Prostate gland (tissue), 2 donors: ENCODE results near the gene HCCS.

Experiments
- CTCF ChIP-seq, 4 experiments: fragments of 200-600 bp in 2 of 4; fragments of 450-650 bp in 2 of 4; sonication (generic) in 2 of 4; IDR thresholded peaks; 1 replicate in 3 of 4; 2 replicates in 1 of 4; pipeline ENCODE4 v1.5.1; 2016 to 2019; ENCODE audit warnings: antibody characterized with exemption in 4 of 4, mild to moderate bottlenecking in 2 of 4, moderate library complexity in 2 of 4
- POLR2A ChIP-seq: fragments of 450-650 bp; IDR thresholded peaks from one replicate; pipeline ENCODE4 v1.6.1; 2016; ENCODE audit warnings: antibody characterized with exemption, mild to moderate bottlenecking

DNA sequence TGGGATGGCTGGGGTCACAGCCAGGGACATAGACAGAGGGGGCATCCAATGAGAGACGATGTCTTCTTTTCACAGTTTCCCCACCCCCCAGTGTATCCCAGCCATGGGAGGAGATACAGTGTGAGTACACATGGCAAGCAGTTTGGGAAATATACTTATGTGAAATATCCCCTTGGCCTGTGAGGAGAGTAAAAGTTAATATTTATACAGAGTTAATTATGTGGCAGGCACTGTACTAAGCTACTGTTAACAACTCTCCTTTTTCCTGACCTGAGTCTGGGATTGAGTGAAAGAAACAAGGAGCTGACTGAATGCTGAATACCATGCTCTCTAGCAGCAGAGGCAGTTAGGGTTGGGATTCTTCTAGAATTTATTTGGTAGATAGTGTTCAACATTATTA, 35.3 kb downstream of the HCCS start:
- TF ChIP-seq CTCF (IDR thresholded peaks at IDR 0.05) (no peak), POLR2A (no peak)
